ENCODE measurements around the gene TRIP11.

The TRIP11 gene

DNA sequence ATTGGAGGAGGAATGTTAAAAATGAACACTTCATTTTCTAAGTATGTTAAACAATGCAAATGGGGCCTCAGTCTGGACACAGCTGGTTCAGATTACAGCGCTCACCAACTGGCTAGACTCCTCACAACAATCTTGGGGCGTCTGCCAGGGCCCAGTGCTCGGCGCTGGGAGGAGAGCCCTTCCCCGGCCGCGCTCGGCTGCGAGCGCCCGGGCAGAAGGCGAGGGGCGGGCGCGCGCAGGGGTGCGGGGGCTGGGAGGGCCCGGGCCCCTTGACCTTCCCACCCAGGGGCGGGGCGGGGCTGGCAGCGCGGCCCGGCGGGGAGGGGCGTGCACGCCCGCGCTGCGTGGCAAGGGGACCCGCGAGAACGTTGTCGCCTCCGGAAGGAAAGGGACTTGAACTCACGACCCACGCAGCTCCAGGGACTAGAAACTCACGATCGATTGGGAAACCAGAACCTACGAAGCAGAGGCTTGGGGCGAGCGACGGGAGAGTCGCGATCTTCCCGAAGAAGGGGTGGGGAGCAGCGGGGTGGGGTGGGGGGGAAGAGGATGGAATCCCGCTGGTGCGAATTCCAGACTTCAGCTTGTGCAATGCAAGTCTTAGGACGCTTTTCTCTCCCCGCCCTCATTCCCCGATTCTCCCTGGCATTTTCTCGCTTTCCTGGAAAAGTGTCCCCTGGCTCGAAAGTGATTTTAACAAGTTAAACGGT lies 92.2 kb downstream of the TRIP11 start, which contains the start of gene FBLN5:
Gene FBLN5 (minus strand): TSS at position 220 of the 710 bp plus-strand sequence. CDS start 465 bp downstream, outside the sequence.
- TF ChIP-seq GATA3 (IDR thresholded peaks at IDR 0.05; ENCODE audit: low read depth, low read length) (no peak), GATA2 (IDR thresholded peaks at IDR 0.05; ENCODE audit: low read depth, low read length) (no peak)

DNA sequence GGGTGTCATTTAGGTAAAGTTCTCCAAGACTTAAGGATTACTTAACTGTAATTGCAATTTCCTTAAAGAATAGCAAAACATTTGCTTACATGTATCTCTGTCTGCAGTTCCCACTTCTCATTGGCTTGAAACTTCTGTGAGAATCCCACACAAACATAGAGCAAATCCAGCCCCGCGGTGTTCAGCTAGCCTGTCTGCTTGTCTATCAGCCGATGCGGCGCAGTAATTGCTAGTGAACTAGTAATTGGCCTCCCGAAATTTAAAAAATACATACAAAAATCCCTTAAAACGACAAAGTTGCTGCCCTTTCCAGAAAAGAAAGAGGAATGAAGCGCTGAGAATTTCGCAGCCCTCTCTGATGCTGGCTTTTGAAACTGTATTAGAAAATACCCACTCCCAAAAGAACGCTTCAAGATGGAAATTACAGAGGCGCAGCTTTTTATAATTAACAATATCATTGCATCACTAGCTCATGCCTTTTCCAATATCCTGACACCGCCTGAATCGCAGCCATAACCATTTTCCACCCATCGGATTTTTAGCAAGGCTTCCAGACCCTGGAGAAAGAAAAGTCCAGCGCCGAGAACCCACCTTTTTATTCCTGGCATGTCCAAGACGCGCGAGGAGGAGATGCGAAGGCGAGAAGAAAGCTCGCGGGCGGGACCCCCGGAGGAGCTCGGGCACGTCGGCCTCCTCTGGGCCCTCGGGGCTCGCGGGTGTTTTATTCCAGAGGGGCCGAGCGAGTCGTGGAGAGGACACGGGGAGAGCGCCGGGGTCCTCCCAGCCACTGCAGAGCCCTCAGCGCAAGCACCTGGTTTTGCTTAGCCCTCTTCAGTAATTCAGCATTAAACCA lies 93.0 kb downstream of the TRIP11 start:
- no peak for TF ChIP-seq GATA2 (IDR thresholded peaks at IDR 0.05; ENCODE audit: low read depth, low read length)
- TF ChIP-seq GATA3 (IDR thresholded peaks at IDR 0.05; ENCODE audit: low read depth, low read length) = no peak

DNA sequence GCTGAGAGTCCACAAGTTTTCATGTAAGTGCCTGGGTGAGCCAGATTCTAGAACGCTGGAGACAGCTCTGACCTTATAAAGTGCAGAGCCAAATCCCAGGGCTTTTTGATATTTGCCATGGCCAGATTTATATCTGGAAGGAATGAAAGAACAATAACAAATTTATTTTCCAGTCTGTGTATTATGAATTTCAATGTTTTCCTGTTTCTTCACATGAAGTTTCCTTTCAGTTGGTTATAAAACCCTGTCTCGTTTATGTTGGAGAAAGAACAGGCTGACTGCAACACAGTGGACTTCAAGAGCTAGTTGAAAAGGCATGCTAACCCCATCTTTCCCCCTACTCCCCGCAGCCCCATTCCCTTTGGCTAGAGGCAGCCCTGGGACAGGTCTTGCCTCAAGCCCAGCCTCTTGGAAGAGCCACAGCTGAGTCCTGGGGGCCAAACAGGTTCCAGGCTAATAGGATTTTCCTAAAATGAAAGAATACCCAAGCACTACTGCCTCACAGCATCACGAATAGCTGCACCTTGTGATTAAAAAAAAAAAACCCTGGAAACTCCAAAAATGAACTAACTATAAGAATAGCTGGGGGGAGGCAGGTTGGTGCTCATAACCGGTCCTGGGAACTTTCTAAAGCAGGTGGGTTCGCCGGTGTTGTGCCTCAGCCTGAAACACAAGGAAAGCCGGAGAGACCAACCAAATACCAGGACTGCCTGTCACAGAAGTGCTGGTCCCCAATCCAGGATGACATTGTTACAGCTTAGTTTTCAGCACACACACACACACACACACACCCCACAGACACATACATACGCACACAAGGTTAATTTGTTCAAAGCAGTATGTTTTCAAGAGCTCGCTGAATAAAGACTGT lies 93.9 kb downstream of the TRIP11 start:
- no peak for TF ChIP-seq GATA3 (IDR thresholded peaks at IDR 0.05; ENCODE audit: low read depth, low read length)
- no peak for TF ChIP-seq GATA2 (IDR thresholded peaks at IDR 0.05; ENCODE audit: low read depth, low read length)

DNA sequence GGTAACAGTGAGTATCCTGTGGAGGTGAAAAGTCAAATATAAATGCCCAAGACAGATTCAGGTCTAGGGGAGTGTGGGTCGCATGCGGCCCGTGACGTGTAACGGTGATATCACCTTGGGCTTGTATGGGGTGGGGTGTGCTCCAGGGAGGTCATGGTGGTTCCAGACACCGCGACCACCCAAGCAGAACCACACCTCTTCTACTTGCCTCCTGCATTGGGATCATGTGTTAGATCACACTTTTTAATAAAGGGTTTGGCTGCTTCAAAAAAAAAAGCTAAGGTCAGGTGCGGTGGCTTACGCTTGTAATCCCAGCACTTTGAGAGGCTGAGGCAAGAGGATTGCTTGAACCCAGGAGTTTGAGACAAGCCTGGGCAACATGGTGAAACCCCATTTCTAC lies 96.9 kb downstream of the TRIP11 start:
- no peak for TF ChIP-seq GATA3 (IDR thresholded peaks at IDR 0.05; ENCODE audit: low read depth, low read length)
- TF ChIP-seq GATA2 (IDR thresholded peaks at IDR 0.05; ENCODE audit: low read depth, low read length) = no peak

DNA sequence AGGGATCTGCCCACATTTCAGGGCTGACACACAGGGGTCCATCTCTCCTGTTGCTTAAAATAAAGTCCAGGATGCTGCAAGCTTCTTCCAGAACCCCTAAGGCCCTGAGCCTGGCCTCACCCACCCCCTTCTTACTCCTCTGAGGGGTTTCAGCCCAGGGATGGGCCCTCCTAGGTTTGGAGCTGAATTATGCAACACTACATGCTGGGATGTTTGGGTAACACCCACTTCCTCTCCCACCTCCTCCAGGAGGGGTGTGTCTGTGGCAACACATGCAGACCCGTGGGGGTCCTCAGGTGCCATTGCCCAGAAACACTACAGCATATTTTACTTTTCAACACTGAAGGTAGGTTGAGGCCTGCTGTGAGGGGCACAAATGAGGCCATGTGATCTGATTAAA lies 97.7 kb downstream of the TRIP11 start:
- TF ChIP-seq GATA3 (IDR thresholded peaks at IDR 0.05; ENCODE audit: low read depth, low read length) = no peak
- TF ChIP-seq GATA2 (IDR thresholded peaks at IDR 0.05; ENCODE audit: low read depth, low read length) = no peak

DNA sequence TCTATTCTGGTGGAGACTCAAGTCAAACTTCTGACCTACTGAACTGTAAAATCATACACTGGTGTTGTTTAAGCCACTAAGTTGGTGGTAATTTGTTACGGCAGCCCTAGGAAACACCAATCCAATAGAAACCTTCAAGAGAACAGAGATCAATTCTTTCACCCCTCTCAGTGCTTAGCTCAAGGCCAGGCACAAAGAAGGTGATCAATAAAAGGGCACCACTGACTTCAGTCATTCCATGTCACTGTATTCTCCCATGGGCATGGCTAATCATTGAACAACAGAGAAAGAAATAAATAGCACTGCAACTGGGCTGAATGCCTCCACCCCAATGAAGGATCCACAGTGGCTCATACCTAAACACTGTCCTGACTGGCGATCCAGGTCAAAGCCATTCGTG lies 99.7 kb downstream of the TRIP11 start:
- TF ChIP-seq GATA3 (IDR thresholded peaks at IDR 0.05; ENCODE audit: low read depth, low read length) (no peak), GATA2 (IDR thresholded peaks at IDR 0.05; ENCODE audit: low read depth, low read length) (no peak)

DNA sequence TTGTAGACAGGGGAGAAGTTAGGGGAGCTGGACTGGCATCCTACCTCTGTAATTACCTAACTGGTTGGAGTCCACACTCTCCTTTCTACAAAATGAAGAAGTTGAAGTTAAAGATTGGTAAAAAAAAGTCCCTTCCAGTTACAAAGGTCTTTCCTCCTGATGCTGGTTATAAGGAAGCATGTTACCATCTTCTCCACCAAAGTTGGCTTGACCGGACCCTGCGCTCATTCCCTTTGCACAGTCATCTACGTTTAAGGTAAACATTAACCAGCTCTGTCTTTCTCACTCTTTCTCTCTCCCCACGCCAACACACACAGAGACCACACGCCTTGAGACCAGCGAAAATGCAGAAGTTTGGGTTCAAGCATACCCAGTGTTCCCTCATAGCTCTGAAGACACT lies 104.3 kb downstream of the TRIP11 start:
- TF ChIP-seq GATA3 (IDR thresholded peaks at IDR 0.05; ENCODE audit: low read depth, low read length) (no peak), GATA2 (IDR thresholded peaks at IDR 0.05; ENCODE audit: low read depth, low read length) (no peak)

DNA sequence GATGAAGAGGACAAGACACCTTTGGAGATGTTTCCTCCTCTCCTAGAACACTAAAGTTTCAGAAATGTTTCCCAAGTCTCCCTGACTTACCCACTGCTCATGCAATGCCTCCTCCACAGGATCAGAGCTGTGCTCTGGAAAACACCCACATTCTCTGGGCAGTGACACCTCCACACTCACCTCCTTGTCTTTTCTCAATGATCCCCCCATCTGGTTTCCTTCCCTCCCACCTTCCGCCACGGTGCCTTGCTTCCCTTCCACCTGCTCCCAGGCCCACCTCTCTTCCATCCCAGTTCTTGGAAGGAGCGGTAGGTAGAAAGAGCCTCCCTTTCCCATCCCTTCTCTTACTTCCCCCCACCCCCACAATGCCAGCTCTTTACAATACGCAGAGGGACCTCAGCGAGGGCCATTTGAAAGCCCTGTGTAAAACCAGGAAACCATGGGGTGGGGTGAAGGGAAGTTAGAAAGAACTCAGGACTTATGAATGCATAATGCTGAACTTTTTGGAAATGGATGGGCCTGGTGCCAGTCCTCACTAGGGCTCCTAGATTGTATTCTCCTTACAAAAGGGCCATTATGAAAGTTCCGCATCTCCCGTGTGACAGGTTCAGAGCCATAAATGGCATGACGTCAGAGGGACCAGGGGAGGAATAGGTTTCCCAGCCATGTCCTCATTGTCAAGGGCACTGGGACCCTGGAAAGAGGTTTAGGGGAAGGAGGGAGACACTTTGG lies 105.1 kb downstream of the TRIP11 start:
- TF ChIP-seq GATA3 (IDR thresholded peaks at IDR 0.05; ENCODE audit: low read depth, low read length) = no peak
- TF ChIP-seq GATA2 (IDR thresholded peaks at IDR 0.05; ENCODE audit: low read depth, low read length) = no peak

DNA sequence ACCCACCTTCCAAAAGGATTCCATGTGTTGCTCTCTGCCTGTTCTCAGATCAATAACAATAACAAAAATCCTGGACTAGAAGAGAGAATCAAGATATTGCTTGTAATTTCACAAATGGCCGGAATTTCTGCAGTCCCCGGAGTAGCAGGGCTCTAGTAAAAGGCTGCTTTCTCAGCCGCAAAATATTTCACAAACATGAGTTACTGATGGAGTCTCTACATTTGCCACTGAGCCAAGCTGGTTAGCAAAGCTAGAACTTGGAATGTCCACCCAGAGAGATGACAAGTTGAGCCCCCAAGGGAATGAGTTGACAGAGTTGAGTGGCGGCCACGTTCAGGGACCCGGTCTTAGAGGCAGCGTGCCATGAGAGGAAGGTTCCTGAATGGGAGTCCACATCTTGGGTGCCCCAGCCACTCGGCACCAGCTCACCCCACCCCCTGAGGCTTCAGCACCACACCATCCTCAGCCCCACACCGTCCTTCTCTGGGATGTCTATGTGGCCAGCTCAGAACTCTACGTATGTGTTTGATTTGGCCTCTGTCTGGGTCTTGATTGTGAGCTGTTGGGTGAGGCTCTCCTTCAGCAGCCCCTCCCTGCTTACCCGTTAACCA lies 108.3 kb downstream of the TRIP11 start:
- TF ChIP-seq GATA2 (IDR thresholded peaks at IDR 0.05; ENCODE audit: low read depth, low read length) = no peak
- no peak for TF ChIP-seq GATA3 (IDR thresholded peaks at IDR 0.05; ENCODE audit: low read depth, low read length)

DNA sequence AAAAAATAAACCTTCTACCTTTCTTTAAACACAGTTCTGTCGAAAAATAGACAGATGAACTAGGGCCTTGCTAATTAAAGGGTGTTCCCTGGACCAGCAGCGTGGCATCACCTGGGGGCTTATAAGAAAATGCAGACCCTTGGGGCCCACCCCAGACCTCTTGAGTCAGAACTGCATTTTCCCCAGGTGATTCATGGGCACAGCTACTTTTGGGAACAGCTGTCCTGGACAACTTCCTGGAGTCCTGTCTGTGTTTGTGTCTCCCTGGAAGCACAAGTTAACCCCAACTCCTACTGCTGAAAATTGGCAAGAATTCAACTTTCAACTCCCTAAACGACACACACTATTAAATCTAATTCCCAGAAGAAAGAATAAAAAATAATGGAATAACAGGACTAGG lies 110.2 kb downstream of the TRIP11 start:
- no peak for TF ChIP-seq GATA3 (IDR thresholded peaks at IDR 0.05; ENCODE audit: low read depth, low read length)
- TF ChIP-seq GATA2 (IDR thresholded peaks at IDR 0.05; ENCODE audit: low read depth, low read length) = no peak

DNA sequence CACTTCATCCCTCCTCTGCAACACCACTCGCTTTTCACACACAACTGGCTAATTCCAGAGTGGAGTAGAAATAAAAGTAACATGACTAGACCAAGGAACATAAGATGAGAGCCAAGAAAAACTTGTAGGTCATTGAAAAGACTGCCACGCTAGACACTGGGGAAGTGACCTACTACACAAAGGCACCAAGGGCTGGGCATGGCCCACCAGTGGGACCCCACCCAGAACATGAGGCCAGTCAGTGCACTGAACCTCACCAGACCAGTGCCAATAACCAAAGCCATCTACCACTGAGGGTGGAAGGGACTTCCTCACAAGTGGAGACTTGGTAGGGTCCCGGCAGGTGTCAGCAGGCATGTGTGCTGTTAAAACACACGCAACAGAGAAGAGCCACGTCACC lies 112.1 kb downstream of the TRIP11 start:
- TF ChIP-seq GATA3 (IDR thresholded peaks at IDR 0.05; ENCODE audit: low read depth, low read length) (no peak), GATA2 (IDR thresholded peaks at IDR 0.05; ENCODE audit: low read depth, low read length) (no peak)

DNA sequence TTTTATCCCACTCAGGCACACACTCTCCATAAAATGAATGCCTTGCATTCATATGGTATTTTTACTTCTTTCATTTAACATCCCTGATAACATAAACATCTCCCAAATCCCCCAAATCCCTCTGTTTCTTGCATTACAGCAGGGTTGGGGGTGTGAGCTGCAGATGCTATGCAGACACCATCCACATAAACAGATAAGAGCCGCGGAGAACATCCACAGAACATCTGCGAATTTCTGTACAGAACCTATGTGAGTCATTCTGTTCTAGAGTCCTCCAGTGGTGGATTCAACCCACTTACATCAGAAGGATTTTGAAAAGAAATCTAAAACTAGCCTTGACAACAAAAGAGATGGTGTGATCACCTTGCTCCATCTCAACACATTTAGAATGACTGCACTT lies 112.7 kb downstream of the TRIP11 start:
- TF ChIP-seq GATA2 (IDR thresholded peaks at IDR 0.05; ENCODE audit: low read depth, low read length) (no peak), GATA3 (IDR thresholded peaks at IDR 0.05; ENCODE audit: low read depth, low read length) (no peak)

Measured in SH-SY5Y (cell line).